Chondrocyte (in vitro differentiated cells): ENCODE results near the gene FAM120A. TPM values are rescaled to one million over a fixed set of nuclear protein-coding genes. Genes with fewer than 3 reads are reported as not detected.
A peak's percentile ranks its signal among the peaks of the same experiment; 100 is the strongest.

Source experiments
- DNase-seq: peaks from one replicate; pipeline ENCODE4 v3.0.0; 2021; ENCODE audit warnings: mixed read lengths, low spot score
- H3K27ac Mint-ChIP-seq: one replicate; pipeline ENCODE4 v1.8.0; 2021; ENCODE audit warnings: mild to moderate bottlenecking, moderate library complexity, mixed read lengths; ENCODE audit not compliant: unreplicated experiment
- H3K27me3 Mint-ChIP-seq: 2 replicates; pipeline ENCODE4 v1.8.0; 2021; ENCODE audit warnings: low read depth, mixed read lengths
- H3K36me3 Mint-ChIP-seq: 2 replicates; pipeline ENCODE4 v1.8.0; 2021; ENCODE audit warnings: low read depth, mixed read lengths
- H3K4me1 Mint-ChIP-seq: 2 replicates; pipeline ENCODE4 v1.8.0; 2021; ENCODE audit warnings: low read depth, mild to moderate bottlenecking, mixed read lengths
- H3K4me3 Mint-ChIP-seq: one replicate; pipeline ENCODE4 v1.8.0; 2021; ENCODE audit warnings: mild to moderate bottlenecking, moderate library complexity, mixed read lengths; ENCODE audit not compliant: unreplicated experiment
- H3K9me3 Mint-ChIP-seq: 2 replicates; pipeline ENCODE4 v1.8.0; 2021; ENCODE audit warnings: low read depth, mixed read lengths
- total RNA-seq: library from RNA; stranded (reverse); gene quantifications from 3 replicates; pipeline ENCODE4 v1.2.1, GENCODE V29; 2021
- TF ChIP-seq, protein P1 (sequence below): fragments of 200-600 bp; sonication (generic); IDR thresholded peaks from 2 replicates; pipeline ENCODE4 v1.5.0; 2021; ENCODE audit warnings: antibody characterized with exemption, mild to moderate bottlenecking, moderate library complexity

FAM120A gene
- total RNA-seq, 1 donor from 2014 or later, result 89.9 TPM

GRCh38 chr9:93456504-93456903 lies 5.0 kb downstream of the FAM120A start:
- TF ChIP-seq, protein P1, sequence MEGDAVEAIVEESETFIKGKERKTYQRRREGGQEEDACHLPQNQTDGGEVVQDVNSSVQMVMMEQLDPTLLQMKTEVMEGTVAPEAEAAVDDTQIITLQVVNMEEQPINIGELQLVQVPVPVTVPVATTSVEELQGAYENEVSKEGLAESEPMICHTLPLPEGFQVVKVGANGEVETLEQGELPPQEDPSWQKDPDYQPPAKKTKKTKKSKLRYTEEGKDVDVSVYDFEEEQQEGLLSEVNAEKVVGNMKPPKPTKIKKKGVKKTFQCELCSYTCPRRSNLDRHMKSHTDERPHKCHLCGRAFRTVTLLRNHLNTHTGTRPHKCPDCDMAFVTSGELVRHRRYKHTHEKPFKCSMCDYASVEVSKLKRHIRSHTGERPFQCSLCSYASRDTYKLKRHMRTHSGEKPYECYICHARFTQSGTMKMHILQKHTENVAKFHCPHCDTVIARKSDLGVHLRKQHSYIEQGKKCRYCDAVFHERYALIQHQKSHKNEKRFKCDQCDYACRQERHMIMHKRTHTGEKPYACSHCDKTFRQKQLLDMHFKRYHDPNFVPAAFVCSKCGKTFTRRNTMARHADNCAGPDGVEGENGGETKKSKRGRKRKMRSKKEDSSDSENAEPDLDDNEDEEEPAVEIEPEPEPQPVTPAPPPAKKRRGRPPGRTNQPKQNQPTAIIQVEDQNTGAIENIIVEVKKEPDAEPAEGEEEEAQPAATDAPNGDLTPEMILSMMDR, result no peak
- Mint-ChIP-seq H3K36me3 (no peaks in the 10 kb centered on the region), H3K27me3 (no peaks in the 10 kb centered on the region), H3K27ac (peak overlapping the region; percentile 37), H3K4me3 (no peak overlapping the region), H3K9me3 (no peaks in the 10 kb centered on the region), H3K4me1 (peaks cover 57% of the 10 kb centered on the region)
- no peak for DNase-seq

- Mint-ChIP-seq H3K36me3 (no peaks in the 10 kb centered on the region), H3K27me3 (no peaks in the 10 kb centered on the region), H3K4me1 (peaks cover 60% of the 10 kb centered on the region), H3K4me3 (no peak overlapping the region), H3K27ac (peak overlapping the region; percentile 1), H3K9me3 (no peaks in the 10 kb centered on the region)
- DNase-seq, result no peak
- TF ChIP-seq, protein P1, result no peak
Observed at GRCh38 chr9:93457006-93457405, 5.5 kb downstream of the FAM120A start.

- Mint-ChIP-seq H3K9me3 (no peaks in the 10 kb centered on the region), H3K27ac (no peak overlapping the region), H3K4me3 (no peak overlapping the region), H3K36me3 (no peaks in the 10 kb centered on the region), H3K4me1 (peaks cover 68% of the 10 kb centered on the region), H3K27me3 (no peaks in the 10 kb centered on the region)
- DNase-seq, result no peak
- TF ChIP-seq, protein P1, result no peak
Observed at GRCh38 chr9:93458712-93459111, 7.2 kb downstream of the FAM120A start.

DNA sequence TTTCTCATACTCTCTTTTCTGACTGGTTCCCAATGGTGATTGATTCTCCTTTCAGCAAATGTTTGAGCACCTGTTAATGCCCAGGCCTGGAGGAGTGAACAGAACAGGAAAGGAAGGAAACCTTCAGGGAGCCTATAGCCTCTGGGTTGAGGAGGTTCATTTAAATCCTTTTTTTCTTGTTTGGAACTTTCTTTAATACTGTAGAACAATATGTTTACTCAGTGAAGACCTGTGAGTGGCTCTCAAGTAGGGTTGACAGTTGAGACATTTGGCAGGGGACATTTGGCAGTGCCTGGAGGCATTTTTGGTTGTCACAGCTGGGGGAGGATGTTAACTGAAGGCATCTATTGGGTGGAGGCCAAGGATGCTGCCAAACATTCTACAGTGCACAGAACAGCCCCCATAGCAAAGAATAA lies 8.0 kb downstream of the FAM120A start:
- H3K4me1 Mint-ChIP-seq, result peaks cover 67% of the 10 kb centered on the region

GRCh38 chr9:93460689-93461413 lies 9.4 kb downstream of the FAM120A start:
- no peaks in the 10 kb centered on the region for H3K9me3 Mint-ChIP-seq
- no peak overlapping the region for H3K4me3 Mint-ChIP-seq
- H3K4me1 Mint-ChIP-seq, result peaks cover 69% of the 10 kb centered on the region
- no peak for DNase-seq
- peak overlapping the region; percentile 30 for H3K27ac Mint-ChIP-seq
- no peaks in the 10 kb centered on the region for H3K27me3 Mint-ChIP-seq
- TF ChIP-seq, protein P1, result no peak
- H3K36me3 Mint-ChIP-seq, result no peaks in the 10 kb centered on the region

More for the DNA sequence above, 8.0 kb downstream of the FAM120A start:
- H3K27ac Mint-ChIP-seq, result peak overlapping the region; percentile 71
- DNase-seq, result no peak
- no peak overlapping the region for H3K4me3 Mint-ChIP-seq
- no peaks in the 10 kb centered on the region for H3K9me3 Mint-ChIP-seq
- H3K27me3 Mint-ChIP-seq, result no peaks in the 10 kb centered on the region
- TF ChIP-seq, protein P1, result no peak
- no peaks in the 10 kb centered on the region for H3K36me3 Mint-ChIP-seq
